ELR (cell line): ENCODE data around the gene ST3GAL4.

Experiments used
- DNase-seq: peaks from one replicate; pipeline ENCODE4 v3.0.0-alpha.2; 2015; ENCODE audit warnings: low read depth

The ST3GAL4 gene

DNA sequence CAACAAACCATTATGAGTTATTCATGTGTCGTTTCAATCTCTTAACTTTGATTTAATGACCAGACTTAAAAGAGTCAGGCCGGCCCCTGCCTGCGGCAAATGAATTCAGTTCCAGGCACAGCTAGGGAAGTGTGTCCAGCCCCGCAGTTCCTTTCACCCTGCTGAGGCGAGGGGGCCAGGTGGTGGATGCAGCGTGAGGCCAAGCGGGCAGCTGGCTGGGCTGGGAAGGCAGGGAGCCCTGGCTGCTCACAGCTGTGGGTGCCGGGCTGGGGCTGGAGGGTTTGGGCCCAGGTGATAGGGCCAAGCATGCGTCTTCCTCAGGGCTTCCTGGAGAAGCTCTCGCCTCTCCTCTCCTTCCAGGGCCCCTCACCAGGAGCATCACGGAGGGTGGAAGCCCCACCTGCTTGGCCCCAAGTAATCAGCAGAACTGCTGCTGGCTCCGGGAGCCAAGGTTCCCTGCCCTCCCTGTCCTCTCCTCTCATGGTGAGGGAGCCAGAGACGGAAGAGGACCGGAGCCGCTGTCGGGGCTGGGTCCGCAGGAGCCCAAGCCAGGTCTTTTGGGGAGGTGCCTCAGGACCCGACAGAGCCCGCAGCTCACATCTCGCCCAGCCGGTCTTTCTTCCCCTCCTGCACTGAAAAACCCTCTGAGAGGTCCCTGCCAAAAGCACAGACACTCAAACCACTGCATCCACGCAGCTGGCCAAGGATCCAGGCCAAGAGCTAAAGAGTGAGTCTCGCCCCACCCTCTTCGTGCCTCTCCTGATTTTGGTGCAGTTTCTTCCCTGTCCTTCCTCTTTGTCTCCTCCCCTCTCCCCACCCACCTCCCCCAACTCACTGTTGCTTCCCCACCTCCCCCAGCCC is 97.0 kb downstream of the ST3GAL4 start:
- DNase-seq = no peak

DNA sequence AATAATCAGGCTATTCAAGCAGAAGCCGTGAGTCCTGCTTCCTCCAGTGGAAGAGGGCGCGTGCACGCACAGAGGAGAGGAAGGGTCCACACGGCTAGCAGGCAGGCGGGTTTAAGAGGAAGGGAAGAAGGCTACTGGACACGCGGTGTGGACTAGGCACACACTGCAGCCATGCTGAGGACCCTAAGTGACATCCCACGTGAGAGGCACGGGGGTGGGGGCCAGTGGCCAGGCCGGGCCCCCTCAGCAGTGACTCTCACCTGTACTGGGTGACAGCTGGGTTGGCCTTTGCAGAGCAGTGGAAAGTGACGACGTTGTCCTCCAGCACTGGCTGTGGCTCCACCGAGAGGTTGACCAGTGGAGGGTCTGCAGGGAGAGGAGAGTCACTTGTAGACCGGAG is 100.6 kb downstream of the ST3GAL4 start:
- DNase-seq = no peak

DNA sequence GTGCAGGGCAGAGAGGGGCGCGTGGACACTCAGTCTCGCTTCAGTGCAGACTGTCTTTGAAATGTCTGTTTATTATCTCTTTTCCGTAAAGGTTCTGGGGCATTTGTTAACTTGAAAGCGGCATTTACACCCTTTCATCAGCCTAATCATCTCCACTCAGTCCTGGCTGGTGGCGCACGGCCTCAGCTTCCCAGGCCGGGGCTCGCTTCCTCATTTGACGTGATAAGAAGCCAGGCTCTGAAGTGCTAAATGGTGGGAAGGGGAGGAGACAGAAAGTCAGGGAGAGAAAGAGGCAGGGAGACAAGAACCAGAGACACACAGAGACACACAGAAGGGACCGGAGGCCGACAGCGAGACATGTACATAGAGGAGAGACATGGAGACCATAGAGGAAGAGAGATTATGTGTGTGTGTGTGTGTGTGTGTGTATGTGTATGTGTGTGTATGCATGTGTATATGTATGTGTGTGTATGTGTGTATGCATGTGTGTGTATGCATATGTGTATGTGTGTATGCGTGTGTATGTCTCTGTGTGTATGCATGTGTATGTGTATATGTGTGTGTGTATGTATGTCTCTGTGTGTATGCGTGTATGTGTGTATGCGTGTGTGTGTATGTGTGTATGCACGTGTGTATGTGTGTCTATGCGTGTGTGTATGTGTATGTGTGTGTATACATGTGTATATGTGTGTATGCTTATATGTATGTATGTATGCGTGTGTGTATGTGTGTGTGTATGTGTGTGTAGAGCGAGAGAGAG is 101.5 kb downstream of the ST3GAL4 start:
- no peak for DNase-seq

DNA sequence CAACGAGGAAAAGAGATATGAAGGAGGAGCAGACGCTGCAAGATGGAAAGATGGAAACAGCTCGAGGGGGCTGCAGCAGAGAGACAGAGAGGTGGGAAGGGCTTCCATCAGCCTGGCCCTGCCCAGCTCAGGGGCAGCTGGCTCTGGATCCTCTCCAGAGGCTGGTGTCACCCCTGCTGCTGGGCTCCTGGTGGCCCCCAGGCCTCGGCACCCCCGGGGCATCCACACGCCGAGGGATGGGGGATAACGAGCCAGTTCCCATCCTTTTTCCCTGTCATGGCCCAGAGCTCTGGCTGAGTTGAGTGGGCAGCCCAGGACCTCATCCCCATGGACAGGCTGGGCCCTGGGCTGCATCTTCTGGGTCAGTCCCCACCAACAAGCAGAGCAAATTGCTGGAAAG is 102.3 kb downstream of the ST3GAL4 start:
- DNase-seq = no peak

DNA sequence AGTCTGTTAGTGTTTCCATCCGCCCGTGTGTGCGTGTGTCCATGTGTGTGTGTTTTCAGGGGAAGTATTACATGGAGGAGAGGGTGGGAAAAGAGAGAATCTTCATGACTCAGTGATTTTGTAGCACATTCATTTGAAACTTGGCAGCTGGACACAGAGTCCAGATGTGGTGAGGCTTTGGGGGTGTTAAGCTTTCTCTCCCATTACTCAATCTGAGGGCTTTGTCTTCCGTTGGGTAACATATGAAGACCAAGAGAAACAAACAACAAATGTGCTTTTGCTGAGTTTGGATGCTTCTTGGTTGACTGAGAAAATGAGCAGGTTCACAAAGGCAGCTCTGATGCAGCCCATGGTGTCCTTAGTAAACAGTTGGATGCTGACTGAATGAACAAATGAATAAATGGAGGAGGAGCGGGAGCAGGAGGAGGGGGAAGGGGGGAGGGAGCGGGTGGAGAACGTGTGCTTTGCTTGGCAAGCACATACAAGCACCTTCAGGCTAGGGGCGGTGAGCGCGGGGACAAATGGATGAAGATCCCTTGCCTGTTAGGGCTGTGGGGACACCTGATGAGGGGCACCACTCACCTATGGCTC is 104.3 kb downstream of the ST3GAL4 start:
- no peak for DNase-seq

DNA sequence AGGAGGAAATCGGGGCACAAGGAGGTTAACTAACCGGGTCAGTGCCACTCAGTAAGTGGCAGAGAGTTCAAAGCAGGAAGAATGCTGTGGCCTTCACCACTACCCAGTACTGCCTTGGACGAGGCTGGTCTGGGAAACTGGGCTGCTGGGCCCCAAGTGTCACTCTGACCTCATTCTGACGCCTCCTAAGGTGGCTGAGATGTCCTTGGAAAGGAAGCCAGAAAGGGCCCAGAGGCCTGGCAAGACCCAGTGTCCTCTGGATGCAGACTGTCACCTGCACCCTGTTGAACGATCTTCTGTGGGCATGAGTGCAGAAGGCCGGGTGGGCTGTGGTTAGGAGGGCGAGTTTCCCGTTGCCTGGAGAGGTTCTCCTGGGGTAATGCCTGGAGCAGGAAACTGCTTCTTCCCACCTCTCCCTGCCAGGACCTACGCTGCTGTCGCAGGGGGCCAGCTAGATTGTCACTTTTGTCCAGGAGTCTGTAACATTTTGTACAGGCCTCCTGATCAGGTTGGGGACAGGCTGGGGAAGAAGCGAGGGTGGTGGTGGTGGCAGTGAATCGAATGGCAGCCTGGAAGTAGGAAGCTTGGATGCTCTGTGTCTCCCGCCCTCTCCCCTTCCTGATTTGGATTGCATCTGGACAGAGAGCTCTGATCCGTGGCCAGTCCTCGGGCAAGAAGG is 105.1 kb downstream of the ST3GAL4 start:
- DNase-seq = no peak

DNA sequence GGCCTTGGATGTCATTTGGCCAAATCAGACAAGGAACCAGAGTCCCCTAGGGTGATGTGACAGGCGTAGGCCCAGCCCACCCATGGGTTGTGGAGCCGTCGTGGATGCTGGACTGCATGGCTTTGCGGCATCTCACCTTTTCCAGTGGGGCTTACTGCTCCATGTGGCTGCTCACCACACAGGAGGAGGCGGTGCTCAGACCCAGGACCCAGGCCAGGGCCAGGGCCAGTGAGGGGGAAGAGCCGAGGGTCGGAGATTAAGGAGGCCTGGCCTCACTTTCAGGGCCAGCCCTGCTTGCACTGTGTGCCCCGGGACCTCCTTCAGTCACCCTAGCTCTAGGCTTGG is 105.6 kb downstream of the ST3GAL4 start:
- no peak for DNase-seq

DNA sequence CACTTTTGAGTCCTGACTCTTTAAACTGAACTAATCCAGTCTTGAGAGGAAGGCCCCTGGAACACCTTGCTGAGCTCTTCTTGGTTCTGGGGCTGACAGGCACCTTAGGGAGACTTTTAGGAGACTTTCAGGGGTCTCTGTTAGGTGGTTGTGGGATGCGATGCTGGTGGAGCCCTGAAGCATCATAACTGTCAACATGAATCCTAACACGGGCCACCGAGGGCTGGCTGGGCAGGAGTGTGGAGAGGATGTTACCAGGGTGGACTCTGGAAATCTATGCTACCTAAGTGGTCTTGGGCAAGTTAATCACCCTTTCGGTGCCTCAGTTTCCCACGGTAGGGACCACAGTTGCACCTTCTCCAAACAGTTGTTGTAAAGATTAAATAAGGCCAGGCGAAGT is 106.5 kb downstream of the ST3GAL4 start:
- no peak for DNase-seq

DNA sequence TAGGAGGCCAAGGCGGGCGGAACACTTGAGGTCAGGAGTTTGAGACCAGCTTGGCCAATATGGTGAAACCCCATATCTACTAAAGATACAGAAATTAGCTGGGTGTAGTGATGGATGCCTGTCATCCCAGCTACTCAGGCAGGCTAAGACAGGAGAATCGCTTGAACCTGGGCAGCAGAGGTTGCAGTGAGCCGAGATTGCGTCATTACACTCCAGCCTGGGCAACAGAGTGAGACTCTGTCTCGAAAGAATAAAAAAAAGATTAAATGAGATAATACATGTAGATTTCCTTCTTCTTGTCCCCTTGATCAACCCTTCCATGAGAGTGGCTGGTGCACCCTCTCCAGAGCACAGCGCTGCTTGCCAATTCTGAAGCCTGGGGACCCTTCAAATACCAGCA is 106.9 kb downstream of the ST3GAL4 start:
- DNase-seq = no peak
